NT2/D1 (cell line): ENCODE measurements around the gene CLEC16A.

Source experiments
- DNase-seq: peaks from one replicate; pipeline ENCODE4 v3.0.0-alpha.2; 2011; ENCODE audit warnings: low read depth, low spot score
- H3K27me3 ChIP-seq: 2 replicates; pipeline ENCODE4 v1.6.0; 2011; ENCODE audit warnings: mild to moderate bottlenecking; ENCODE audit not compliant: insufficient read length, insufficient read depth
- H3K36me3 ChIP-seq: 2 replicates; pipeline ENCODE4 v1.6.1; 2011; ENCODE audit warnings: mild to moderate bottlenecking, low read length, mixed read lengths; ENCODE audit not compliant: insufficient read depth, insufficient read length
- H3K4me1 ChIP-seq: 2 replicates; pipeline ENCODE4 v1.5.1; 2011; ENCODE audit not compliant: insufficient read depth, insufficient read length
- H3K4me3 ChIP-seq: 2 replicates; pipeline ENCODE4 v1.5.1; 2011; ENCODE audit warnings: low read depth; ENCODE audit not compliant: insufficient read length
- H3K9ac ChIP-seq: 2 replicates; pipeline ENCODE4 v1.6.0; 2011; ENCODE audit warnings: low read depth; ENCODE audit not compliant: insufficient read length
- H3K9me3 ChIP-seq: 2 replicates; pipeline ENCODE4 v1.5.1; 2011; ENCODE audit warnings: mild to moderate bottlenecking, low read length; ENCODE audit not compliant: insufficient read depth
- SUZ12 ChIP-seq: IDR thresholded peaks from 2 replicates; pipeline ENCODE4 v1.6.1; 2011; ENCODE audit not compliant: insufficient read length, insufficient read depth; ENCODE audit errors: extremely low read depth
- YY1 ChIP-seq: IDR thresholded peaks from 2 replicates; pipeline ENCODE4 v1.6.1; 2011; ENCODE audit not compliant: insufficient read length, insufficient read depth
- ZNF274 ChIP-seq: IDR thresholded peaks from 2 replicates; pipeline ENCODE4 v1.6.1; 2011; ENCODE audit warnings: mild to moderate bottlenecking, low read depth, low read length

Gene CLEC16A

DNA sequence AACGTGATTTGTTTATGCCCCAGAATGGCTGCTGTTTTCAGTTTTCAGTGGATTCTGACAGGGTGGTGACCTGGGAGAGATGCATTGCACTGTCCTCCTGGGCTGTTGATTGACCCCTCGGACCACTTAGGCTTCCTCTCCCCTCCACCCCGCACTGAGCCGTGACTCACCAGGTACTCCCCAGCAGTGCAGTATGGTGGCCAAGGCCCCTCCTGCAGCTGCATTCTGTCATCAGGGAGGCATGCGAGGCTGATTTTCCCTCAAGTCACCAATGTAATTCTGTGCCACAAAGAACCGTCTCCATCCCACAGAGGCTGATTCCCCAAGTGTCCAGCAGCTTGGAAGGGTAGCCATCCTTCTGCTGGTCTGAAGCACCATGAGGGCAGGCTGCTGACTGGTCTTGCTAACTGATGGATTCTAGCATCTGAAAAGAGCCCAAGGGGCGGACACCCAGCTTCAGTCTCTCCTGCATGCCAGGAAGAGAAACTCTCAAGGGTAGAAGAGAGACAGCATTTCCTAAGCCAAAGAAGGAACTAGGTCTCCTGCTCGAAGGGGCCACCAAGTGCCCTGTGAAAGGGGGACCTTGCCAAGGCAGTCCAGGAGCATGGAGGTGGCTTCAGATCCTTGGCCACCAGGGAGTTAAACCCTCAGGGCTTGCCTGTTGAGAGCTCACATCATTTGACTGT is 163.6 kb downstream of the CLEC16A start:
- H3K4me3 ChIP-seq, result no peak overlapping the region
- peaks cover 19% of the 10 kb centered on the region for H3K4me1 ChIP-seq
- no peak for DNase-seq
- no peaks in the 10 kb centered on the region for H3K27me3 ChIP-seq
- H3K9me3 ChIP-seq, result no peaks in the 10 kb centered on the region
- no peak overlapping the region for H3K9ac ChIP-seq
- TF ChIP-seq SUZ12 (no peak), ZNF274 (no peak), YY1 (no peak)
- H3K36me3 ChIP-seq, result no peaks in the 10 kb centered on the region

DNA sequence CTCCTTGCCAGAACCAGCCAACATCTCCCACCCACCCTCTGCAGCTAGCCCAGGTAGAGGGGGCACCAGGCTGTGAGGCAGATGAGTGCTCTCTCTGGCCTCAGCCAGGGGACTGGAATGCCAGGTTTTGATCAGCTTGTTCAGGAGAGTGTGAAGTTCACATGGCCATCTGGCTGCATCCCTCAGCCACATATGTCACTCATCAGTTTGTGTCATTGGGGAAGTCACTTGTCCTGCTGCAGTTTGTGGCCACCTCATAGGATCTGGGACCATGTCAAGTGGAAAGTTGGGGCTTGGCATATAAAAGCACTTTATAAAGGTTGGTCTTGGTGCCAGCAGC is 164.1 kb downstream of the CLEC16A start:
- Histone ChIP-seq H3K27me3 (no peaks in the 10 kb centered on the region), H3K36me3 (no peaks in the 10 kb centered on the region), H3K9ac (no peak overlapping the region), H3K4me1 (peaks cover 19% of the 10 kb centered on the region), H3K9me3 (no peaks in the 10 kb centered on the region), H3K4me3 (no peak overlapping the region)
- DNase-seq, result no peak
- TF ChIP-seq SUZ12 (no peak), YY1 (no peak), ZNF274 (no peak)

DNA sequence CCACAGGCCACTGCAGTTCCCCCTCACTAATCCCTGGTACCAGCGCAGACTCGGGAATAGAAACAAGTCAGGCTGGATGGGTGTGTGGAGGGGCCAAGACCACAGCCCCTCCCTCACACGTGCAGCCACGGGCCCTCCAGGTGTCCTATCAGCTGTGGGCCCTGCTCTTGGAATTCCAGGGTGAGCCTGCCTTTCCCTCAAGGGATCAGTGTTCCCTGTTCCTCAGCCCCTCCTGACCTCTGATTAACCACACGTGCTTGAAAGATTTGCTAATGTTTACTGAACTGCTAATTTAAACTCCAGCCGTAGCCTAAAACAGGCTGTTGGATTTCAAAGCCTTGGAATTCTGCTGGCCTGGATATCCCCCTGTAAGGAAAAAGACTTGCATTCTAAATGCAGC is 165.2 kb downstream of the CLEC16A start:
- no peak for DNase-seq
- Histone ChIP-seq H3K4me1 (peaks cover 23% of the 10 kb centered on the region), H3K36me3 (no peaks in the 10 kb centered on the region), H3K9me3 (no peaks in the 10 kb centered on the region), H3K4me3 (no peak overlapping the region), H3K9ac (no peak overlapping the region), H3K27me3 (no peaks in the 10 kb centered on the region)
- no peak for TF ChIP-seq ZNF274
- no peak for TF ChIP-seq SUZ12
- TF ChIP-seq YY1, result no peak

DNA sequence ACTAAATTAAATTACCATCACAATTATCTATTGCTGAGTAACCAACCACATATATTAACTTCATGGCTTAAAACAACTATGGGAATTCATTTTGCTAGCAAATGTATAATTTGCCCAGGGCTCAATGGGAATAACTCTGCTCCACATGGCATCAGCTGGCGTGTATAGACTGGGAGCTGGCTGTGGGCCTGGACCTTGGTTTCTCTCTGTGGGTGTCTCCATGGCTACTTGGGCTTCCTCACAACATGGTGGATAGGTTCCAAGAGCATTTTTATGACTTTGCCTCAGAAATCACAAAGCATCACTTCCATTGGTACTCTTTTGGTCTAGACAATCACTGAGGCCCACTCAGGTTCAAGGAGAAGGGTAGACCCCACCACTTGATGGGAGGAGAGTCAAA is 166.8 kb downstream of the CLEC16A start:
- Histone ChIP-seq H3K36me3 (no peaks in the 10 kb centered on the region), H3K4me1 (peaks cover 18% of the 10 kb centered on the region), H3K27me3 (no peaks in the 10 kb centered on the region), H3K9ac (no peak overlapping the region), H3K4me3 (no peak overlapping the region), H3K9me3 (no peaks in the 10 kb centered on the region)
- no peak for TF ChIP-seq SUZ12
- TF ChIP-seq YY1, result no peak
- TF ChIP-seq ZNF274, result no peak
- DNase-seq, result no peak

DNA sequence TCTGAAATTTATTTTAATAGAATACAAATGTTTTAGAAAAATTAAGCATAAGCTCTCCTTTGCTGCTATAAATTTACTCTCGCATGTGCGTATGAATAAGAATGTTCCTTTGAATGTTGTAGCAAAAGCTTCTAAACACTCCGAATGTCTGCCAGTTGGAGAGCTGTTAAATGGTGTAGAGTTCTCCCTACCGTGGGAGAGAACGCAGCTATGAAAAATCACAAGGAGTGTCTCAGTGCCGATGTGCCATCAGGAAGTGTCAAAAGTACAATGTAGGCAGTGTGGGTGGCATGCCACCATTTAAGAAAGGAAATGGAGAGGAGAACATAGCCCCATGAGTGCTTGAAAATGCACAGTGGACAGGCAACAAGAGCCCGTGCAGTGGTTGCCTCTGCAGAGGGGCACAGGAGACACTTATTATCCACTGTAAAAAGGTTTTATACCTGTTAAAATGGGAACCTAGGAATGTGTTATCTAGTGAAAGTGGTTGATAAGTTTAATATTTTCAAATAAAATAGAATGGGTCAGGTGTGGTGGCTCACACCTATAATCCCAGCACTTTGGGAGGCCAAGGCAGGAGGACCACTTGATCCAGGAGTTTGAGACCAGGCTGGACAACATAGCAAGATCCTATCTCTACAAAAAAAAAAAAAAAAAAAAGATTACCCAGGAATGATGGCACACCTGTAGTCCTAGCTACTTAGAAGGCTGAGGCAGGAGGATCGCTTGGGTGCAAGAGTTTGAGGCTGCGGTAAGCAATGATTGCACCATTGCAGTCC is 167.7 kb downstream of the CLEC16A start:
- peaks cover 2% of the 10 kb centered on the region for H3K36me3 ChIP-seq
- no peak overlapping the region for H3K4me3 ChIP-seq
- H3K9me3 ChIP-seq, result no peaks in the 10 kb centered on the region
- H3K27me3 ChIP-seq, result no peaks in the 10 kb centered on the region
- DNase-seq, result no peak
- H3K9ac ChIP-seq, result no peak overlapping the region
- H3K4me1 ChIP-seq, result peaks cover 18% of the 10 kb centered on the region
- TF ChIP-seq ZNF274 (no peak), YY1 (no peak), SUZ12 (no peak)

DNA sequence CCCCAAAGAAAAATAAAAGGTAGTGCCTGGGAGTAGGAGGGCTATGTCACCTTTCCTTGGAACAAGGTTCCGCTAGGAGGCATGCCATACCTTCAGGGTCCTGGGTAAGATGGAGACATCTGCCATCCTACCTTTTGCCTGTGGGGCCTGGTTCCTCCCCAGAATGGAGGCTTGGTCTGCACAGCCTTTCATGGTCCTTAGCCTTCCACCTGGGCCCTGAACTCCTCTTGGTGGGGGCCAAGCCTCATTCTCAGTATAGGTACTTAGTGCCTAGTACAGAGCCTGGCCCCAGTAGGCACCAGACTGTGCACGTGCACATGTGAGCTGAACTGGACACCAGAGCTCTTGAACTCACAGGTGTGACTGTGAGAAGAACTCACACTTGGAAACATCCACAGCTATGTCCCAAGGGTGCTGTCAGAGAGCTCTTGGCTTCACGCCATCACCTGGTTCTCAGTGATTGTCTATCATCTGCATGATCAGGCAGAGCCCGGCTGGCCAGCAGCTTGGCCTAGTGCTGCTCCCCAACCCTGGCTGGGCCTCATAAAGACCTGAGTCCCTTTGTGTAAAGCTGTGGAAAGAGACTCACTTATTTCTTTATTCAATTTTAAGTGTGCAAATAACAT is 168.5 kb downstream of the CLEC16A start:
- DNase-seq, result no peak
- no peaks in the 10 kb centered on the region for H3K9me3 ChIP-seq
- no peak overlapping the region for H3K9ac ChIP-seq
- H3K27me3 ChIP-seq, result no peaks in the 10 kb centered on the region
- TF ChIP-seq ZNF274 (no peak), SUZ12 (no peak), YY1 (no peak)
- H3K4me3 ChIP-seq, result no peak overlapping the region
- peaks cover 2% of the 10 kb centered on the region for H3K36me3 ChIP-seq
- H3K4me1 ChIP-seq, result peaks cover 14% of the 10 kb centered on the region
